ENCODE data around the gene SAP25. TPM values are rescaled to one million over a fixed set of nuclear protein-coding genes. Genes with fewer than 3 reads are reported as not detected.

SAP25 gene
- polyA plus RNA-seq, 1 donor (not counting 4 experiments of a cell fraction or from before 2014, with no cell fraction given) = 0.16 TPM

- Histone ChIP-seq H3K4me1 (ENCODE audit: control insufficient read depth, extremely low read depth, insufficient read depth, low read length) (peaks cover 32% of the 10 kb centered on the region), H3K9me1 (ENCODE audit: control insufficient read depth, extremely low read depth, insufficient read depth, low read length) (no peaks in the 10 kb centered on the region), H3K9ac (ENCODE audit: control insufficient read depth, extremely low read depth, insufficient read depth, low read length) (peak within 1 kb of the TSS; percentile 90), H3K79me2 (ENCODE audit: control insufficient read depth, insufficient read depth, low read length) (peaks cover 13% of the 10 kb centered on the region), H3K36me3 (ENCODE audit: control insufficient read depth in 2 of 2, extremely low read depth in 1 of 2, insufficient read depth in 2 of 2, low read length in 2 of 2) (peaks cover 9 to 20% of the 10 kb centered on the region in 2 experiments), H4K20me1 (ENCODE audit: control insufficient read depth, extremely low read depth, insufficient read depth, low read length) (peaks cover 8% of the 10 kb centered on the region), H3K27me3 (ENCODE audit: control insufficient read depth, extremely low read depth, insufficient read depth, low read length) (peaks cover 8% of the 10 kb centered on the region), H3K4me3 (ENCODE audit: control insufficient read depth in 2 of 3, extremely low read depth in 1 of 3, insufficient read depth in 2 of 3, low read depth in 1 of 3, low read length in 3 of 3) (peak within 1 kb of the TSS; percentile 88 to 96 (median 90)), H3K4me2 (ENCODE audit: control insufficient read depth, extremely low read depth, insufficient read depth, low read depth, low read length) (peak within 1 kb of the TSS; percentile 99), H3K9me3 (ENCODE audit: control insufficient read depth, low read depth, low read length) (no peaks in the 10 kb centered on the region), H3K27ac (ENCODE audit: control insufficient read depth, insufficient read depth, low read length) (peak within 1 kb of the TSS; percentile 88), H2AFZ (ENCODE audit: control insufficient read depth, low read length) (peak within 1 kb of the TSS; percentile 95)
- no peak for TF ChIP-seq EZH2 (IDR thresholded peaks at IDR 0.05; ENCODE audit: low read length)
- TF ChIP-seq CTCF (optimal IDR thresholded peaks at IDR 0.05 in 1 of 3, IDR thresholded peaks at IDR 0.05 in 1 of 3, conservative IDR thresholded peaks at IDR 0.05 in 1 of 3; ENCODE audit: extremely low read depth in 1 of 3, insufficient read depth in 2 of 3, low read length in 3 of 3) = no peak
- DNase-seq (ENCODE audit: low read depth, low spot score) (no peak), FAIRE-seq (peak; percentile 84)
- dilution Hi-C loops (cut with MboI; ENCODE audit: extremely low pct_ligation_motif_present, low sequenced_read_pairs) = no loop called here
These were observed 12.0 kb upstream of the SAP25 start, which contains the start of gene LRCH4 for GRCh38 chr7:100585511-100586265. LRCH4 (minus strand) TSS chr7:100586129; CDS start chr7:100586100, 29 bp downstream.

DNA sequence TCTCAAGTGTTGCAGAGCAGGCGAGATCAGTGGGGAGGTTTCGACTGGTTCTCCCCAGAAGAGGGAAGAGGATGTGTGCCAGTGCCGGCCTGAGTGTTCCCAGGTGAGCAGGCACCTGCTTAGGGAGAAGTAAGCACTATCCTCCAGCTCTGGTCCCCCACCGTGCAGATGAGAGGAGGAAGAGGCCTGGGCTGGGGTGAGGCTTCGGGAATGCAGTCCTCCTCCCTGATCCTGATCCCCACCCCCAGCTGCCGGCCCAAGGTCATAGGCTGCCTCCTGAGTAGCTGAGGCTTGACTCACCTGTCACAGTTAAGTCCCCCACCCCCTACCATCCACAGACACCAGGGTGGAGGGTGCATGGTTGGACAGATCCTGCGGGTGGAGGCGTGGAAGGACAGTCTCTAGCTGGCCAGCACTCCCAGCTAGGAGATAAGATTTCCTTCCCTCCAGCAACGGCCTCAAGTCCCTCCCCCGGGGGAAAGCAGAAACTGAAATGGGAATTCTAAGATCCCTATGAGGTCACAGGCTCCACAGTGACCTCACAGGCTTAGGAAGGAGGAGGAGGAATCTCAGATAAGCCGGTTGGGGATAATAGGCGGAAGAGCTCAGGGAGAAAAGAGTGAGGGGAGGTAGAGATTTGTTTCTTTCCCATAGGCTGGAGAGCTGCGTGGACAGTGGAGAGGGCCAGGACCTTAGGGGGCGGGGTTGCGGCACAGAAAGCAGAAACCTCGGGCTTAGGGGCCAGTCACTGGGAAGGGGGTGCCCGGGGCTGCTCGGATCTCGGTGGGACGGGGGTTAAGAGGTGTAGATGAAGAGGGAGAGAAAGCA is 11.2 kb upstream of the SAP25 start:
- Histone ChIP-seq H3K9ac (ENCODE audit: control insufficient read depth, extremely low read depth, insufficient read depth, low read length) (peak overlapping the region; percentile 90), H3K9me3 (ENCODE audit: control insufficient read depth, low read depth, low read length) (no peaks in the 10 kb centered on the region), H3K36me3 (ENCODE audit: control insufficient read depth in 2 of 2, extremely low read depth in 1 of 2, insufficient read depth in 2 of 2, low read length in 2 of 2) (peaks cover 9 to 23% of the 10 kb centered on the region in 2 experiments), H3K79me2 (ENCODE audit: control insufficient read depth, insufficient read depth, low read length) (peaks cover 13% of the 10 kb centered on the region), H2AFZ (ENCODE audit: control insufficient read depth, low read length) (peak overlapping the region; percentile 66), H3K9me1 (ENCODE audit: control insufficient read depth, extremely low read depth, insufficient read depth, low read length) (no peaks in the 10 kb centered on the region), H3K27ac (ENCODE audit: control insufficient read depth, insufficient read depth, low read length) (peak overlapping the region; percentile 88), H3K4me2 (ENCODE audit: control insufficient read depth, extremely low read depth, insufficient read depth, low read depth, low read length) (peak overlapping the region; percentile 85), H3K27me3 (ENCODE audit: control insufficient read depth, extremely low read depth, insufficient read depth, low read length) (peaks cover 4% of the 10 kb centered on the region), H4K20me1 (ENCODE audit: control insufficient read depth, extremely low read depth, insufficient read depth, low read length) (peaks cover 8% of the 10 kb centered on the region), H3K4me1 (ENCODE audit: control insufficient read depth, extremely low read depth, insufficient read depth, low read length) (peaks cover 32% of the 10 kb centered on the region), H3K4me3 (ENCODE audit: control insufficient read depth in 2 of 3, extremely low read depth in 1 of 3, insufficient read depth in 2 of 3, low read depth in 1 of 3, low read length in 3 of 3) (peak overlapping the region; percentile 88 to 96 (median 90))
- DNase-seq (ENCODE audit: low read depth, low spot score) (peak; percentile 36), FAIRE-seq (no peak)
- dilution Hi-C loops (cut with MboI; ENCODE audit: extremely low pct_ligation_motif_present, low sequenced_read_pairs) = no loop called here
- TF ChIP-seq EZH2 (IDR thresholded peaks at IDR 0.05; ENCODE audit: low read length) = no peak
- no peak for TF ChIP-seq CTCF (optimal IDR thresholded peaks at IDR 0.05 in 1 of 3, IDR thresholded peaks at IDR 0.05 in 1 of 3, conservative IDR thresholded peaks at IDR 0.05 in 1 of 3; ENCODE audit: extremely low read depth in 1 of 3, insufficient read depth in 2 of 3, low read length in 3 of 3)
